K562 (cell line): ENCODE data around the gene LCN12. TPM values are rescaled to one million over a fixed set of nuclear protein-coding genes. Genes with fewer than 3 reads are reported as not detected.

Source experiments
- CREB3L1 ChIP-seq: fragments of 450-650 bp; IDR thresholded peaks from 2 replicates; pipeline ENCODE4 v1.6.1; 2014; ENCODE audit warnings: low read depth, mild to moderate bottlenecking, moderate library complexity, borderline replicate concordance
- CTCF ChIP-seq, 3 experiments: IDR thresholded peaks in 2 of 3; conservative IDR thresholded peaks in 1 of 3; 2 replicates each; pipeline ENCODE4 v1.5.1; 2011 to 2012; ENCODE audit warnings: low read length in 3 of 3, mild to moderate bottlenecking in 3 of 3, control low read depth in 2 of 3, improper control_type of control experiment in 1 of 3, inconsistent platforms in 1 of 3, low read depth in 1 of 3, mixed read lengths in 1 of 3, moderate library complexity in 1 of 3; ENCODE audit not compliant: insufficient read depth in 2 of 3
- CXXC5 ChIP-seq: fragments of 250-450 bp; sonication (Bioruptor Pico); IDR thresholded peaks from 2 replicates; pipeline ENCODE4 v1.8.0; 2022; ENCODE audit warnings: inconsistent platforms, mild to moderate bottlenecking, moderate library complexity
- ERF ChIP-seq: fragments of 450-650 bp; formaldehyde crosslinking; IDR thresholded peaks from 2 replicates; pipeline ENCODE4 v1.4.0; 2020; ENCODE audit warnings: mild to moderate bottlenecking, mixed read lengths
- ILF3 ChIP-seq: fragments of 450-650 bp; IDR thresholded peaks from 2 replicates; pipeline ENCODE4 v1.6.1; 2018; ENCODE audit warnings: antibody characterized with exemption, mild to moderate bottlenecking, moderate library complexity, borderline replicate concordance
- MAX ChIP-seq: sonication (generic); formaldehyde crosslinking; IDR thresholded peaks from 2 replicates; pipeline ENCODE4 v1.9.0; 2022; ENCODE audit warnings: mild to moderate bottlenecking, missing genetic modification reagents
- MAZ ChIP-seq, 2 experiments: fragments of 450-650 bp in 1 of 2; sonication (generic) in 1 of 2; formaldehyde crosslinking; IDR thresholded peaks in 1 of 2; conservative IDR thresholded peaks in 1 of 2; 2 replicates each; pipeline versions ENCODE4 v1.4.0 to v1.5.0; 2020; ENCODE audit warnings: mild to moderate bottlenecking in 1 of 2, missing genetic modification reagents in 1 of 2
- RBM15 ChIP-seq: fragments of 200-400 bp; formaldehyde crosslinking; IDR thresholded peaks from 2 replicates; pipeline ENCODE4 v1.6.1; 2018; ENCODE audit warnings: mild to moderate bottlenecking, low read length, moderate library complexity; ENCODE audit not compliant: insufficient read depth
- TBP ChIP-seq: optimal IDR thresholded peaks from 2 replicates; pipeline ENCODE3; 2011; ENCODE audit warnings: low read depth, low read length, improper control_type of control experiment
- ZBTB7A ChIP-seq: IDR thresholded peaks from 2 replicates; pipeline ENCODE4 v1.6.1; 2011; ENCODE audit warnings: low read depth, mild to moderate bottlenecking, low read length, moderate library complexity, borderline replicate concordance; ENCODE audit not compliant: control insufficient read depth
- ZBTB9 ChIP-seq: fragments of 450-650 bp; formaldehyde crosslinking; IDR thresholded peaks from 2 replicates; pipeline ENCODE4 v1.4.0; 2020; ENCODE audit warnings: mild to moderate bottlenecking, moderate library complexity
- ZFX ChIP-seq: sonication (generic); formaldehyde crosslinking; IDR thresholded peaks from 2 replicates; pipeline ENCODE4 v1.8.0; 2022; ENCODE audit warnings: mild to moderate bottlenecking, missing genetic modification reagents, moderate library complexity
- ZNF232 ChIP-seq: sonication (generic); formaldehyde crosslinking; IDR thresholded peaks from 2 replicates; pipeline ENCODE4 v1.8.0; 2022; ENCODE audit warnings: mild to moderate bottlenecking, missing genetic modification reagents
- ZNF41 ChIP-seq: fragments of 250-450 bp; sonication (Bioruptor Pico); conservative IDR thresholded peaks from 2 replicates; pipeline ENCODE4 v1.4.0; 2020; ENCODE audit warnings: mild to moderate bottlenecking
- ZNF518B ChIP-seq: fragments of 250-450 bp; sonication (Bioruptor Pico); IDR thresholded peaks from 2 replicates; pipeline ENCODE4 v1.5.0; 2021; ENCODE audit warnings: mild to moderate bottlenecking, moderate library complexity
- polyA plus RNA-seq, 8 experiments: library from polyadenylated mRNA; depleted of rRNA in 4 of 8; stranded (reverse) in 5 of 8; unstranded in 3 of 8; fragments of >200 nt; fragmentation: Nextera tagmentation in 2 of 8; fragmentation: Illumina TruSeq in 1 of 8; extraction: Ambion mirVana in 2 of 8; extraction: Trizol in 1 of 8; gene quantifications; 2 replicates each; pipeline versions ENCODE4 v1.2.1 to v1.2.3, GENCODE V29; 2011 to 2014; ENCODE audit warnings: inconsistent platforms in 1 of 8, missing spikeins in 1 of 8
- total RNA-seq, 7 experiments: library from RNA; depleted of rRNA in 6 of 7; stranded (reverse); fragments of >200 nt in 6 of 7; fragmentation: Illumina TruSeq in 2 of 7; extraction: Trizol in 2 of 7; gene quantifications; 2 replicates each; pipeline versions ENCODE4 v1.2.1 to v1.2.3, GENCODE V29; 2011 to 2021; ENCODE audit warnings: low replicate concordance in 1 of 7

LCN12 gene
- total and polyA plus RNA-seq, 9 of the 15 experiments (the other 6 are each of a cell fraction or from before 2014, with no cell fraction given), result 0.05 TPM; not detected in 8

GRCh38 chr9:136978865-136979544 is 26.9 kb downstream of the LCN12 start (continued):
- TF ChIP-seq ZBTB9 (CRISPR knock-in tag) (peak; percentile 66; the same call in 1 of the 2 replicates), ZNF518B (no peak), CREB3L1 (no peak), CXXC5 (CRISPR knock-in tag) (0 out of 2 replicates have a peak, but pooled peaks have one; percentile 12), ZNF41 (CRISPR knock-in tag) (no peak), ERF (CRISPR knock-in tag) (no peak), CTCF (IDR thresholded peaks at IDR 0.05 in 2 of 3, conservative IDR thresholded peaks at IDR 0.05 in 1 of 3; ENCODE audit: insufficient read depth in 2 of 3, low read depth in 1 of 3, low read length in 3 of 3) (0 out of 6 replicates have a peak, but pooled peaks of 1 of the 3 experiments have one; percentile 2), ZBTB7A (peak; percentile 91; the same call in 1 of the 2 replicates), MAX (CRISPR knock-in tag) (peak; percentile 40; the same call in 1 of the 2 replicates), ILF3 (no peak), ZFX (peak; percentile 51), TBP (no peak), RBM15 (no peak), ZNF232 (0 out of 2 replicates have a peak, but pooled peaks have one; percentile 23), MAZ (CRISPR knock-in tag; conservative IDR thresholded peaks at IDR 0.05 in 1 of 2, IDR thresholded peaks at IDR 0.05 in 1 of 2) (peak in 1 of 2 experiments; percentile 63; a peak in 2 of 4 replicates)
